GM19023 (cell line): ENCODE results near the gene PLEKHG4.

Source experiments
- ATAC-seq: cut with Tn5 transposase; IDR thresholded peaks from one replicate; pipeline ENCODE4 v1.9.1; 2021; ENCODE audit warnings: mild to moderate bottlenecking, moderate library complexity; ENCODE audit not compliant: unreplicated experiment

Gene PLEKHG4

DNA sequence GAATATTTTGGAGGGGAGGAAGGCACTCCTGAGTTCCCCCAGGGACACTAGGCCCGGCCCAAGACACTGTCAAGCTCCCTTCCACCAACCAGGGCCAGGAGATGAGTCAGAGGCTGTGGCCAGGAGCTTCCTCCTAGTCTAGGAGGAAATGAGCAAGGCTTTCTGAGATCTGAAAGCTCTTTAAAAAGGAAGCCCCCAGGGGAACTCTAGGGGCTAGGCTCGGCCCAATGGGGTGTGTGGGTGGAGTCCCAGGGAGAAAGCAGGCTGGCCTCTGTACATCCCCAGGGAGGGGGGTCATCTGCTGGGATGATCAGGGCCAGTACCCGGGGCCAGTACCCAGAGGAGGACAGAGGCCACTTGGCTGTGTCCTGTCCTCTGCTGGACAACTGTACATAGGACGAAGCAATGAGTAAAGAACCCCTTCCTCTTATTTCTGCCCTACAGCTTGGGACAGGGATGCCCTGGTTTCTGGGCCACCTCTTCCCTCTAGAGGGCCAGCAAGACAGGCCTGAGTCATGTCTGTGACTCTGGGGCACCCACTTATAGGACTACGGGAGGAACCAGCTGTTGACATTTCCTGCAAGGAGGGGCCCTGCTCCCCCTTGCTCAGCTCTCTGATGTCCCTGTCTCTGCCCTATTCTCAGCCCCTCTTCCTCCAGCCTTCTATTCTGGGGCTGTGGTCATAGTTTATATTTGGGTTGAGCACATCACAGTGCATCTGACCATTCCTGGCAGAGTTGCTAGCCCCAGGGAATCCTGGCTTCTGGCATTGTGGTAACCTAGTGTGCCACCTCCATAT lies 34.7 kb upstream of the PLEKHG4 start:
- peak; percentile 44 for ATAC-seq

DNA sequence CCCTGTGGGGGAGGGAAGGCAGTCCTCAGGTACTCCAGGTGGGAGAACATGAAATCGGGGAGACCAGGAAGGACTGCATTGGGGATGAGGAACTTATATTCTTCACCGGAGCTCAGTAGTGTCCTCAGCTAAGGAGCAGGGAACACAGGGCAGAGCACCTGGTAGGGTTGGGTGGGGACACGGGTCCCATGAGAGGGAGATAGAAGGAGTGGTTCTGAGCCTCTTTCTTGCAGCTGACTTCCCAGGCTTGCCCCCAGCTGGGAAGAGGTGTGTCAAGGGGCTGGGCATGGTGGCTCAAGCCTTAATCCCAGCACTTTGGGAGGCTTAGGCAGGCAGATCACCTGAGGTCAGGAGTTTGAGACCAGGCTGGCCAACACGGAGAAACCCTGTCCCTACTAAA lies 34.1 kb upstream of the PLEKHG4 start:
- no peak for ATAC-seq

DNA sequence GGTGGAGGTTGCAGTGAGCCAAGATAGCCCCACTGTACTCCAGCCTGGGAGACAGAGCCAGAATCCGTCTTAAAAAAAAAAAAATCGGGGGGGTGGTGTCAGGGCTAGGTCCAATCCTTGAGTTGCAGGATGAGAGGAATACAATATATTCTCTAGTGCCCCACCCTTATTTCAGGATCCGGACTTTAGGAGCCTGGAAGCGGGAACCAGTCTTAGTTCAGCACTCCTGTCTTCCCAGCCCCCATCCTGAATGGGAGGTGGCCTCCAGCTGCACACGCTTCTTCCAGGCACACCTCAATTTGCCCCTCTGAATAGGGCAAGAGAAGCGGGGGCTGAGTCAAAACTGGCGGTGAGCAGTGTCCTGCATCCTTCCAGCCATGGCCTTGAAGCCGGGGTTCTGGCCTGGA lies 33.7 kb upstream of the PLEKHG4 start:
- no peak for ATAC-seq

DNA sequence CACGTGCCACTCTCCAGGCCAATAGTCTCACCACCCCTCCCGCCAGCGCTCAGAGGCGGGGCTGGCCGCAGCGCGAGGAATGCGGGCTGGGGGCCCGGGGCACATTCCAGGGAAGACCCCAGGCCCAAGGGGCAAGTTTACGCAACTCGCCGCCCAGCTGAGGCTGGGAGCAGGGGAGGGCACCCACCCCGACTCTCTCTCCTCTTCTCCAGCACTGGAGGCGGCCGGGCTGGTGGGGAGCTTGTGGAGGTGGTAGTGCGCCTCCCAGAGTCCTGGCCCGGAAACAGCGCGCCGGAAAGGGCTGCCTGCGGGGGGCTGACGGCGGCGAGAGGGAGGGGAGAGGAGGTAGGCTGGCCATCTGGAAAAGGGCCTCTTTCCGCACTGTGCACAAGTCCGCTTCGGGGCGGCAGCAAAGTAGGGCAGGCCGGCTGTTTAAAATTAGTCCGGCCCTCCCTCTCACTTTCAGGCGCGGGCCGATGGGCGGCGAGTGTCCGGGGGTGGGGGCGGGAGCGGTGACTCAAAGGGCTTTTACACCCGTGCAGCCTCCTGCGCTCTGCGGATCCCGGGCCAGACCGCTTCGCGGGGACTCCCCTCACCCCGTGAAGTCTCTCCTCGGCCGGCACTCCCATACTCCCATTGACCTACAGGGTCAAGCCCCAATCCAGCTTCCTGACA lies 33.1 kb upstream of the PLEKHG4 start:
- peak; percentile 26 for ATAC-seq

DNA sequence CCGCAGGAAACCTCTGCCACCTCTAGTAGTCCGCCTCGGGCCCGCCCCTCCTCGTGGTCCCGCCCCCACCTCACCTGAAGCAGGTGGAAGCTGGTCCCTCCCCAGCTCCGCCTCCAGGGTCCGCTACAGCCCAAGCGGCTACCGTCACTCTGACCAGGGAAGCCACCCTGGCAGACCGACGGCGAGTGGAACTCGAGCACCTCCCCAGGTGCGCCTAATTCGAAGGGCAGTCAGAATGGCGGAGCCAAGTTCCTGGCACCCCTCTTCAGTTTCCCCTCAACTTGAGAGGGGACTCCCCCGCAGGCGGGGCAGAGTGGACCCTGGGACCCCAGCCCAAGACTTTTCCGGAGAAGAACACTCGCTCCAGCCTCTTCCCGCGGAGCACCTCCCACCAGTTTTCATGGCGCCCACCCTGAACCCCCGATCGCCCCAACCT lies 32.6 kb upstream of the PLEKHG4 start:
- ATAC-seq: peak; percentile 15

DNA sequence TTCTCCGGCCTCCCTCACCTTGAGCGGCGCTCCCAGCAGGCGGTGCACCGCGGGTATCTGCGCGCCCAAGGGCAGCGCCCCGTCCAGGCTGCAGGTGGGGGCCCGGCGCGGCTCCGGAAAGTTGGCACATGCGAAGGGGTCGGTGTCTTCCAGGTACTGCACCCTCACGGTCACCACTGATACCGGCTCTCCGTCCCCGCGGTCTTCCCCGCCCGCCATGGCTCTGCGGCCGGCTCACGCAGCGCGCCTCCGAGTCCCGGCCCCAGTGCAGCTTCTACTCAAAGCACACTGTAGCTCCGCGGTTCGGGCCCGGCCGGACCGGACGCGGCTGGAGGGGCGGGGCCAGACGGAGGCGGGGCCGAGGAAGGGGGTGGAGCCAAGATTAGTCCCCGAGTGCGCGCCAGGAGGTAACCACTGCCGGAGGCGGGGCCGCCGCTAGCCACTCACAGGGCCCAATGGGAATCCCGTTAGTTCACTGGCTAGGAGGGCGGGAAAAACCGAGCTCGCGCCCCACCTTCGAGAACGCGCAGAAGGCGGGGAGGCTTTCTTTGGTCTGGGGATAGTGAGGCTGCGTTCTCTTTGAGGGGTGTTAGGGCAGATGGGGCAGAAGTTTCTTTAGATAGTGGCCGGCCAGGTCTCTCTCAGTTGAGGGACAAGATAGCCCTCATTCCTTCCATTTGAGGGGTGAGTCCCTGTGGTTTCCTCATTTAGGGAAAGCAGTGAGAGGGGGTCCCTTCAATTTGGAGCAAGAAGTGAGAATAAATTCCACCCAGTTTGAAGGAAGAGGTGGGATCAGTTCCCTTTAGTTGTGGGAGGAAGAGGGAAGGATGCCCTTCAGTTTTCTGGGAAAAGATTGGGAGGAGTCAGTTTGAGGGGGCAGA lies 31.9 kb upstream of the PLEKHG4 start, which contains the start of gene FHOD1:
Gene FHOD1, minus strand, starts transcription at position 290 of the 881 bp plus-strand sequence. Its CDS starts 71 bp downstream, at position 219.
- ATAC-seq: peak; percentile 49

DNA sequence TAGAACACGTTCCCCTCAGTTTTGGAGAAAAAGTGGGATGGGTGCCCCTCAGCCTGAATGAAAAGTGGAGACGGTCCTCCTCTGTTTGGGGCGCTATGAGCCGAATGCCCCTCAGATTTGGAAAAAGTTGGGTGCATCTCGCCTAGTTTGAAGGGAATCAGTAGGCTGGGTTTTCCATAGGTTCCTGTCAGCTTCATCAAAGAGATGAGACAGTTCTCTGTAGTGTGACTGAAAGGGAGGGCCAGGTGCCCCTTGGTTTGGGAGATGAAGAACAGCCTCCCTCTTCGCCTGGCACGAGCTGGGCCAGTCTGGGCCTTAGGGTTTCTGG lies 31.3 kb upstream of the PLEKHG4 start:
- ATAC-seq: no peak

DNA sequence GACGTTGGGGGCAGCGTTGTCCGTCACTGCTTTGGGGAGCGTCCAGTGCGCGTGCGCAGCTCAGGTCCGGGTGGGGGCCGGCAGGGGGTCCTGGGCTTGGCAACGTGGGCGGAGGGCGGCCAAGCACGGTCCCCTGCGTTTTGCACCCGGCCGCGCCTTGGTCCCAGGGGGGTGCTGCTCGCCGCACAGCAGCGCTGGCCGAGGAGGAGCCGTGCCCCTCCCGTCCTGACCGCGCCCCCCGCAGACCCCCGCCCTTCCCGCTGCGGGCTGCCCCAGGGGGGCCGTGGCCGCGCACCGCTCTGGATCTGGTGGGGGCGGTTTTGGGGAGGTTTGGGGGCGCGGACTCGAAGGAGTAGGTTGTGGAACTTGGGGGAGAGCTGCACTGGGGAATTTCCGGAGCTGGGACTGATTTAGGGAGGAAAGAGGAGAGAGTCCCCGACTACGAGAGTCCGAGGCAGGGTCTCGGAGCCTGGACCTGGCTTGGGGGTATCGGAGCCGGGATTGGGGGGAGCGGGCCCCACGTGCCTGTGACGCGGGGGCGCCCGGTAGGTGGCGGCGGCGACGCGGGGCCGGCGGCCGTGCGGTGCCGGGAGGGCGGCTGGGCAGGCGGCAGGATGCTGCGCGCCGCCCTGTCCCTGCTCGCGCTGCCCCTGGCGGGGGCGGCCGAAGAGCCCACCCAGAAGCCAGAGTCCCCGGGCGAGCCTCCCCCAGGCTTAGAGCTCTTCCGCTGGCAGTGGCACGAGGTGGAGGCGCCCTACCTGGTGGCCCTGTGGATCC lies 30.7 kb upstream of the PLEKHG4 start, which contains the start of gene SLC9A5:
Gene SLC9A5, plus strand, starts transcription at position 579 of the 777 bp plus-strand sequence. Its CDS starts 36 bp downstream, at position 615.
- no peak for ATAC-seq

DNA sequence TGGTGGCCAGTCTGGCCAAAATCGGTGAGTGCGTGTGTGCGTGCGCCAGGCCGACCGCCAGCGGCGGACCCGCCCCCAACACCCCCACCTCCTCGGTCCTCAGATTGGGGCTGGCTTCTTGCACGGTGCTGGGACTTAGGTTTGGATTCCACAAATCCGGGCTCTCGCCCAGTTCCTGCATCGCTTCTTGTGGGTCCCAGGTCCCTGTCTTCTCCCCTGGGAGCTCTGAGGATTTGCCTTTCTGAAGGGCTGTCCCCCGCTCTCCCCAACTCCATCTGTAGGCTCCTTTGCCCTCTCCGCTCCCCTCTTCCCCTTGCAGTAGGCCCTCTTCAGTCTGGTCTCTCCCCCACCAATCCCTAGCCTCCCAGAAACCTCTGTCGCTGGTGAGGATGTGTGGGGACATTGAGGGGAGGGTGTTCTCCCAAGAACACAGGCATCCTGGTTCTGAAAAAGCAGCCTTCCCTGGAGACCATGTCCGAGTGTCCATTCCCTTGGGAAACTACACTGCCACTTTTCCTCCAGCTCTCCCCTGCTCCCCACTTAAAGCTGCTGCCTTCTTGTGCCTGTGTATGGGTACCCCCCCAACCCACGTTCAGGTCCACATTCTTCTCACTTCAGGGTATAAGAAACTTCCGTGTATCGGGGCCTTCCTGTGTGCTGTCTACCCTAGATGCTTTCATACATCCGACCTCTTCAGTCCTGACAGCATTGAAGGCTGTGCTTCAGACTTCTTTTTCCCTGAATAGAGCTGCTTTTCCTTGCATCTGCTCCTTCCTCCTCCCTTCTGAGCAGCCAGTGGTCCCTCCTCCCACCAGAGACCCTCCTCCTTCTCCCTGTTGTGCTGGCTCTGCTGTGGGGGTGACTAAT lies 29.9 kb upstream of the PLEKHG4 start:
- ATAC-seq: no peak

DNA sequence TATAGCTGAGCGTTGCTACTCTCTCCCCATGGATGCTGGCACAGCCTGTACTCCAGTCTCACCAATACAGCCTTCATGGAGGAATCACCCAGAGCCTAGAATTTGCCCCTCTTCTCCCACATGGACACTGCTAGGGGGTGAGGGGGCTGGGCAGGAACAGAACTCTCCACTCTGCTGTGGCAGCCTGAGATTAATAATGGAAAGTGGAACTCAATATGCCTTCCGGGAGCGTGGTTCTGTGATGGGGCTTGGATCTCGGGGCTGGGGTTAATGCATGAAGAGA lies 29.3 kb upstream of the PLEKHG4 start:
- ATAC-seq: no peak

DNA sequence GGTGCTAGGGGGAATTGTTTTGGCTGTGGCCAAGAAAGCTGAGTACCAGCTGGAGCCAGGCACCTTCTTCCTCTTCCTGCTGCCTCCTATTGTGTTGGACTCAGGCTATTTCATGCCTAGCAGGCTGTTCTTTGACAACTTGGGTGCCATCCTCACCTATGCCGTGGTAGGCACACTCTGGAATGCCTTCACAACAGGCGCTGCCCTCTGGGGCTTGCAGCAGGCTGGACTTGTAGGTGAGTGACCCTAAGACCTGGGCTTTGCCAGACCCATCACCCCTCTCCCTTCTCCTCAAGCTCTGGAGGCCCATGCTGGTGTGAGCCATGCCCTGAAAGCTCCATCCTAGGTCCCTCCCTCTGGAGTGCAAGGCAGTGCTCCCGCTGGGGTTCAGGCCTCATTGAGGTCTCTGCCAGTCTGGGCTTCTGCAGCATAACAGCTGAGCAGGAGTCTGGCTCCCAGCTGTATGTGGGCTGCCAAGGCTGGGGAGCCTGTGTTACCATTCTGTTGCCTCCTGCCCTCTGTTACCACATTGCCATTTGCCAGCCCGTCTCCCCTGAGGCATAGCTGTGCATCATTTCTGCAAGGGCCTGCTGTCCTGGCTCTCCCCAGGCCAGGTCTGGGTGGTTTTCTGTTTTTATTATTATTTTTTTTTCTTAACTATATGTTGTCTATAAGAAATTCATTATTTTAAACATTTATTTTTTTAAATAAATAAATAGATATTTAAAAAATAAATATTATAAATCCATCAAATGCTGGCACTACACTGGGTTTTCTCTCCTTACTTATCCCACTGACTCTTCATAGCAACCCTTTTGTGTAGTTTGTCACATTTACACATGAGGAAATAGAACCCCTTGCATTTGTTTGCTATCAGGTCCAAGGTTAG lies 26.5 kb upstream of the PLEKHG4 start:
- ATAC-seq: no peak

DNA sequence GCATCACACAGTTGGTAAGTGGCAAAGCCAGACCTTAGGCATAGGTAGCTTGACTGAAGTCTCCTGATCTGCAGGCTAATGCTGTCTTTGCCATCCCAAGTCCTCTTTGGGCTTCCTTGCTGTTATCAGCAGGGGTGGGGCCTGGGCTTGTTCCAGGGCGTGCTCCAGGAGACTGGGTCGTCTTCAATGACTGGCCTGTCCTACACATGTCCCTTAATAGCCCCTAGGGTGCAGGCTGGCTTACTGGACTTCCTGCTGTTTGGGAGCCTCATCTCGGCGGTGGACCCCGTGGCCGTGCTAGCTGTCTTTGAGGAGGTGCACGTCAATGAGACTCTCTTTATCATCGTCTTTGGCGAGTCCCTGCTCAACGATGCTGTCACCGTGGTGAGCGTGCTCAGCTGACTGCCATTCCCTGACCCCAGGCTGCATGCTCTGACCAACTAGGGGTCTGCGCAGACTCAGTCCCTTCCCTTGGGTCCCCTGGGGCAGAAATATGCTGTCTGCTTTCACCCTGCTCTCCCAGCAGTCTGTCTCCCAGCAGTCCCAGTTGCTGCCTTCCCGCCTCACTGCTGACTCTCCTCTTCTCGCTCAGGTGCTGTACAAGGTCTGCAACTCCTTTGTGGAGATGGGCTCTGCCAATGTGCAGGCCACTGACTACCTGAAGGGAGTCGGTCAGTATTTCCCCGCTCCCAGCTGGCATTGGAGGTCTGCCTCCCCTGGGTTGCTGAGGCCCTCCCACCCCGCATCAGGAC lies 24.4 kb upstream of the PLEKHG4 start:
- no peak for ATAC-seq

DNA sequence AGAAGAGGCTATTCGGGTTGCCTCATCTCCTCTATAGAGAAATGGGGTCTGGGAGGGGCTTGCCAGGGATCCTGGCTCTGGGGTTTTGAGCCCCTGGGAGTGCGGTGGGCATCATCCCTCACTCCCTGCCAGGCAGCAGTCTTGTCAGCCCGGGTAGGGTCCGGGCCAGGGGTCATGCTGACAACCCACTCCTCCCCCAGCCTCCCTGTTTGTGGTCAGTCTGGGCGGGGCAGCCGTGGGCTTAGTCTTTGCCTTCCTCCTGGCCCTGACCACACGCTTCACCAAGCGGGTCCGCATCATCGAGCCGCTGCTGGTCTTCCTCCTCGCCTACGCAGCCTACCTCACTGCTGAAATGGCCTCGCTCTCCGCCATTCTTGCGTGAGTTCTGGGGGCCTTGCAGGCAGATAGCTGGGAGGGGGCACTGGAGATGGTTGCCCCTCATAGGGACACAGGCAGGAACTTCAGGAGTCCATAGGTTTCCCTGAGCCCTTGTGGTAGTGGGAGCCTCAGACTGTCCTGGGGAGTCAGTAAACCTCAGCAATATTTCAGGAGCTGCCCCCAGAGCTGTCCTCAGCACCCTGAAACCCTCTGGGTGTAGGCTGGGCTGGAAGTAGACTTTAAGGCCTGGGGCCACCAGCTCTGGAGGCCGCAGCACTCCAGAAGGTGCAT lies 23.6 kb upstream of the PLEKHG4 start:
- no peak for ATAC-seq

DNA sequence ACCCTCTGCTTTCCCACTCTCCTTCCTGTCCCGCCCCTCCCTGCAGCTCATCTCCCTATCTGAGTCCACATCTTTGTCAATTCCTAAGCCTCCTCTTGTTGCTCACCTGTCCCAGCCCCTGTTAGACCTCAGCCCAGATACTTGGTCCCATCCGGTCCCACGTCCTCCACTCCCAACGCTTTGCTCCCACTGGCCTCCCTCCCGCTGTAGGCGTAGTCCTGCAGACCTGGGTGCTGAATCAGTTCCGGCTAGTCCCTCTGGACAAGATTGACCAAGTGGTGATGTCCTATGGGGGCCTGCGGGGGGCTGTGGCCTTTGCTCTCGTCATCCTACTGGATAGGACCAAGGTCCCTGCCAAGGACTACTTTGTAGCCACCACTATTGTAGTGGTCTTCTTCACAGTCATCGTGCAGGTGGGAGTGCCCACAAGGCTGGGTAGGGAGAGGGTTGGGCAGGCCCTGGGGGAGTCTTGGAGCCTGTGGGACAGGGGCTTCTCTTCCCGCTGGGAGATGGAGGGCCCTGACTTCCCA lies 22.6 kb upstream of the PLEKHG4 start:
- no peak for ATAC-seq

DNA sequence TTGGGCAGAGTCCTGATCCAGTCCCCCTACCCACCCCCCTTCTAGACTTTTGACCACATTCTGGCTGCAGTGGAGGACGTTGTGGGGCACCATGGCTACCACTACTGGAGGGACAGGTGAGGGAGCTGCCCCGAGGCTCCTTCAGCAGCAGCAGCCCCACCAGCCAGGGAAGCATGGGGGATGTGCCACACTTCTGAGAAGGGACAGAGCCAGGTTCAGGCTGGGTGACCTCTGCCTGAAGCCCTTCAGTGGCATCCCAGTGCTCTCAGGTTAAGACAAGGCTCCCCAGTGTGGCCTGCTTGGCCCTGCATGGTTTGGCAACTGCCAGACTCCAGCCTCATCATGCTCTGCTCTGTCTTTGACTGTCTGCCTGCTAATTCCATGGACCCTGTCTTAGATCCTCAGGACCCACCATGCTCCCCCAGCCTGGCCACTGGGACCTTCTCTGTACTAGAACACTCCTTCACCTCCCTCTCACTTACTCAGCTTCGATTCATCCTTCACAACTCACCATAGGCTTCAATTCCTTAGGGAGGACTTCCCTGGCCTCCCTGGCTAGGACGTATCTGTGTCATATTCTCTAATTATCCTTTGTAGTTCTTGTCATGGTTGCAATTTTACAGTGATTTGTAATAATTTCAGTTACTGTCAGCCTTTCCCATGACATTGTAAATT lies 21.7 kb upstream of the PLEKHG4 start:
- ATAC-seq: no peak

DNA sequence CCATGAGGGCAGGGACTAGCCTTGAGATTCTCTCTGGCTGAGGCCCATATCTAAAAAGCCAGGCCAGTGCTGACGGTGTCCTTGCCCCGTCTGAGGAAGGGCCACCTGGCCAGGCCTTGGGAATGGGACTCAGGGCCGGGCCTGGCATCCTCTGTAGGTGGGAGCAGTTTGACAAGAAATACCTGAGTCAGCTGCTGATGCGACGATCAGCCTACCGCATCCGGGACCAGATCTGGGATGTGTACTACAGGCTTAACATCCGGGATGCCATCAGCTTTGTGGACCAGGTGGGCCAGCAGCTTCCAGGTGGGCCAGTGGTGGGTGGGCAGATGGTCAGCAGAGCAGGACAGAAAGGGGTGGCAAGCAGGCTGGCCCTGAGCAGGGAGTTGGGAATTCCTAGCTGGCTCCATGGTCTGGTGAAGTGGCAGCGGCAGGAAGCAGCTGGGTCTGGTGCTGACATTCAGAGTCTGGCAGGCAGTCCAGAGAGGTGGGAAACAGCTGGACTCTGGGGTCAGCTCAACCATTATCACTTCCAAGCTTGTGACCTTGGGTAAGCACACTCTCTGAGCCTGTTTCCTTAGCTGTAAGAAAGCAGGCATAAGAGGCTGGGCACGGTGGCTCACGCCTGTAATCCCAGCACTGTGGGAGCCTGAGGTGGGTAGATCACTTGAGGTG lies 21.0 kb upstream of the PLEKHG4 start:
- ATAC-seq: no peak
